Bone marrow (tissue), 2 donors: ENCODE results near the gene SLC9A6.
A peak's percentile ranks its signal among the peaks of the same experiment; 100 is the strongest.
"Not testable (repeated sequence)": the region's sequence is repeated elsewhere in the genome, so short reads cannot be mapped to it uniquely, and the experiment has no call there.

Experiments used
- DNase-seq, 2 donors: peaks; one replicate each; lab custom pipeline; 2025; lab: John Stamatoyannopoulos, UW

Gene SLC9A6

DNA sequence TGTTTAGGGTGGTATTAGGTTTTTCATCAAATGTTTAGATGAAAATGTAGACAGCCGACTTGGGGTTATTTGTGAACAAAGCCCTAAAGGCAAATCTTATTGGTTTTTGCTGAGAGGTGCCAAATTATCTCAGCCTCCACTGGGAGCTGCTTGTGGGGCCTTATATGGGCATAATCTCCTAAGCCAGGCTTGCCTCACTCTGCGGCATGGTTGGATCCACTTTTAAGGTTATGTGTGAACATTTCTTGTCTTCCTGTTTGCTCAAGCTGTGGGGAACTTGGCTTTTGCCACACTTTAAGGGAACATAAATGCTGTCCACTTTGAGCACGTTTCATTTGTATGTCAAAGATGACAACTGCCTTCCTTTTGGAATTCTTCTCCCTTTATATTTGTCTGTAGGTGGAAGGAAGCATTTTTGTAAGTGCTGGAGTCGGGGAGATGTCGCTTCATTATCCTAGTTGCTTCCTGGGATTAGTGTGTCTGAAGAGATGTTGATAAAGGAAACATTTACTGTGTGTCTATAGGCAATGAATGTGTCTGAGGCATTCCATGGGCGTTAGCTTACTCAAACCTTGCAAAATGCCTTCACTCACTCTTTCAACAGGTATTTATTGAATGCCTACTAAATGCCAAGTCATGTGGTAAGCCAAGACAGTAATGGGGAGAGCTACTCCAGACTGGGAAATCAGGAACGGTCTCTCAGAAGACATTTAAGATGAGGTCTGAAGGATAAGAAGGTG lies 78.3 kb downstream of the SLC9A6 start:
- DNase-seq: peak in 1 of 2 donors; percentile 11

DNA sequence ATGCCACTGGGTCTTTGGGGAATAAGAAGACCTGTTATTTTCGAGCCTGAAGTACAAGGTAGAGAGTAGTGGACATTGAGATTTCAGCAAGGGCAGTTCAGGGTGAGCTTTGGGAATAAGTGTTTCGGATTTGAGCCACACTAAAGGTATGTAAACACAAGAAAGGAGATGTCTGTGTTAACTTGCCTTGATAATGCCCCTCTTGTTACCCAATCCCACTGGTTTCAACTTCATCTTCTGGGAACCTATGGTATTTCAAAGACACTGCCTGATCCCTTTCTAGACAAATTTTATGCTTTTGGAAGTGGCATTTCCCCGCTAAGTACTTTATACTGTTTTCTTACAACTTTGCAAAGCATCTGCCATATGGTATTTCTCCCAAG lies 79.4 kb downstream of the SLC9A6 start:
- DNase-seq: no peak

DNA sequence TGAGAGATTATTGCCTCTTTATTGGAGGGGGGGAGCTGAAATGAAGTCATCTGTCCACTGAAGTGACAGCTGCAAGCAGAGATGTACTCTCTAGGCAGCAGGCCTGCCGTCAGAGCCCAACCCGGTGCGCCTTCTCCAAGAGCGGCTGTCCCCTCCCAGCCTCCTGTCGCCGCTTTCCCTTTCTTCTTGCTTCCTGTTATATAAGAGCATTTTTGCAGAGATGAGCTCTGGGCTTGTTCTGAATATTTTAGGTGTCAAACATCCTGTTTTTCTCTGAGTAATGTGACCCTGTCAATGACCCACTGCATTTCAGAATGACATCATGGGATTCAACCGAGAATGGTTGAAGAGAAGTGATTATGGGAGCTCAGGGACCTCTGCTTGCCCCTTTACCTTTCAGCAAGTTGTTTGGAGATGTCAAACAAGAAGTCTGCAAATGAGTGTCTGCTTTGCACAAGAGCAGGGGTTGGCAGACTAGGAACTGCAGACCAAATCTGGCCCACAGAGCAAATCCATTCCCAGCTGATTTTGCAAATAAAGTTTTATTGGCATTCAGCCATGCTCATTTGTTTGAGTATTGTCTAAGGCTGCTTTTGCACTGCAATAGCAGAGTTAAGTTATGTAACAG lies 79.9 kb downstream of the SLC9A6 start:
- DNase-seq: peak in 1 of 2 donors; percentile 59

DNA sequence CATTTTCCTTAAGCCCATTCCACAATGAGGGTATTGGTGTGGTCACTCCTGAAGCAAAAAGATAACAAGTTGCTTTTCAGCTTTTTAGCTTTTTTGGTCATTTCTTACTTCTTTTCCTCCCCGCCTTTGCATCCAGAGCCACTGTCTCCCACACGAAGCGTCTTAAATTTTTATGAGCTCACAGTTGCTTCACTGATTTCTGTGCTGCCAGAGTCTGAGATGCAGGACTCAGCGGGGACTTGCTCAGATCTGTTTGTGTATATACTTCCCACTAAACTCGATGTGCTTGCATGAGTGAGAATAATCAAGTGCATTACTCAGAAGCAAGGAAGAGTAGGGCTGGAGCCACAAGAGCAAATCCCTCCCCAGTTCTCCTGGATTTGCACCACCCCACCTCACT lies 81.9 kb downstream of the SLC9A6 start:
- no peak for DNase-seq

DNA sequence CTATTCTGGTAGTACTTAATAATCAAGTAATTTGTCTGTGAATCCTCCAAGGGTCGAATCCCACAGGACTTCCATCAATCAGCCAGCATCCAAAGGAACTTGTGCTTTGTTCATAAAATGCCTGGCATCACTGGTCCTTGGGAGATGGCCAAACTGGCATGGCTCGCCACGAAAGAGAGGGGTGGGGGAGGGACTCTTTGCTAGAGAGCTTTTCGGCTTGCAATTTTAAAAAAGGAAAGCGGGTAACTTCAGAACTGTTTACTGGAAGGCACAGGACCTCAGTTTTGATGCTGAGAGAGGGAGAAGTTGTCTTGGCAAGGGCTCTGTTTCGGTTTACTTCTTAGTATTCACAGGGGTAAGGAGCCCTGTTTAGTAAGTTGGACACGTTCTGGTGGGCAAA lies 82.7 kb downstream of the SLC9A6 start:
- DNase-seq: no peak

DNA sequence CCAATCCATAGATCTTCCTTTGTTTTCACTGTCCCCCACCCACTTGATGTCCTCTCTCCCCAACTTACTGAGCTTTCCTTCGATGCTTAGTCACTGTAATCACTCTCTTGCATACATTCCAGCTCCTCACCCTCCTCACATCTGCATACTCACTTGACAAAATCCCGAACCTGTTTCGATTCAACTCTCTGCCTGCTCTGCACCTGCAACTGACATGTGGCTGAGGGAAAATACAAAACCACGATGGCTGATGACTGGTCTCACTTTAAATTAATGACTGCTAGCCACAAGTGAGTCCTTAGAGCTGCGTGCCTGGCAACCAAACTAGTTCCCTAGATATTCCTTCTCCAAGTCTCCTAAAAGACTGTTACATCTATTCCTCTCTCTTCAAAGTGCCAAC lies 91.7 kb downstream of the SLC9A6 start:
- DNase-seq: no peak

DNA sequence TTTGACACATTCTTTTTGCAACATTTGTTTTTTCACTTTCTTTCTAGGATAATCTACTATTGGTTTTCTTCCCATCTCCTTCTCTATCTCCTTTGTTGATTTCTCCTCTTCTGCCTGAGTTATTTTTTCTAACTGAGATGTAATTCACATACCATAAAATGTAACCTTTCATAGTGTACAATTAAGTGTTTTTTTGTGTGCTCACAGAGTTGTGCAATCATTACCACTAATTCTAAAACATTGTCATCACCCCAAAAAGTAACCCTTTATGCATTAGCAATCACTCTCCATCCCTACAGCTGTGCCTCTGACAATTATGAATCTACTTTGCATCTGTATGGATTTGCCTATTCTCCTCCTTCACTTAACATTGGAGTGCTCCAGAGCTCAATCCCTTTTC lies 95.5 kb downstream of the SLC9A6 start:
- DNase-seq: no peak

DNA sequence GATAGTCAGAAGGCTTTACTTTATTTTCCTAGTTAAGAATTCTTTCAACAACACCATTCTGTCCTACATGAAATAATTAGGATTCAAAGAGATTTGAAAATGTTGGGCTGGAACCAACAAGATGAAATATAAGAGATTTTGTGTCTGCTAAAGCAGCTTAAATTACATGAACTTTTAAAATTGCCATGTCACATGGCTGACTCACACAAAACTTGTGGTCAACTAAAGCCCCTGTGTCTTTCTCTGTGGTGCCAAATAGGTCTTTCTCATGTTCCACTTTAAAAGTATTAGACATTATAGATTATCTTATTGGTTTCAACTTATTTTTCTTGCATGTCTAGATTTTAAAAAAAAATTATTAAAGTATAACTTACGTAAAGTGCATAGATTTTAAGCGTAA lies 101.3 kb downstream of the SLC9A6 start:
- no peak for DNase-seq

DNA sequence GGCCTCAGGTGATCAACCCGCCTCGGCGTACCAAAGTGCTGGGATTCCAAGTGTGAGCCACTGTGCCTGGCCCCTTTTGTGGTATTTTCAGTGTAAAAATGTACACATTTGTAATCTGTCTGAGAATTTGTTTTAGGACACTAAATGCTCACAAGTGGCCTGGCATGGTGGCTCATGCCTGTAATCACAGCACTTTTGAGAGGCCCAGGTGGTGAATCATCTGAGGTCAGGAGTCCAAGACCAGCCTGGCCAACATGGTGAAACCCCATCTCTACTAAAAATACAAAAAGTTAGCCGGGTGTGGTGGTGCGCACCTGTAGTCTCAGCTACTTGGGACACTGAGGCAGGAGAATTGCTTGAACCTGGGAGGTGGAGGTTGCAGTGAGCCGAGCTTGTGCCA lies 106.7 kb downstream of the SLC9A6 start:
- not testable (repeated sequence) for DNase-seq

DNA sequence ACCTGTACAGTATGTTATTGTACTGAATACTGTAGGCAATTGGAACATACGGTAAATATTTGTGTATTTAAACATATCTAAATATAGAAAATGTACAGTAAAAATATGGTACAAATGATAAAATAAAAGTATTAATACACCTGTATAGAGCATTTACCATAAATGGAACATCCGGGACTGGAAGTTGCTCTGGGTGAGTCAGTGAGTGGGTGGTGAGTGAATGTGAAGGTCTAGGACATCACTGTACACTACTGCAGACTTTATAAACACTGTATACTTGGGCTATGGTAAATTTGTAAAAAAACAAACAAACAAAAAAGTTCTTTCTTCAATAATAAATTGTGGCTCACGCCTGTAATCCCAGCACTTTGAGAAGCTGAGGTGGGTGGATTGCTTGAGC lies 109.7 kb downstream of the SLC9A6 start:
- DNase-seq: no peak
